Measurements from ENCODE around the gene PDCD10. TPM values are rescaled to one million over a fixed set of nuclear protein-coding genes. Genes with fewer than 3 reads are reported as not detected.

Gene PDCD10
- total RNA-seq, 1 donor from 2014 or later = 79.7 TPM

- no peak for DNase-seq (ENCODE audit: low read depth)
- H3K4me3 ChIP-seq (ENCODE audit: low read depth, low read length) = no peak overlapping the region
- TF ChIP-seq CTCF (conservative IDR thresholded peaks at IDR 0.05; ENCODE audit: low read depth, low read length) = no peak
Observed at GRCh38 chr3:167772992-167773391, 38.3 kb upstream of the PDCD10 start.

DNA sequence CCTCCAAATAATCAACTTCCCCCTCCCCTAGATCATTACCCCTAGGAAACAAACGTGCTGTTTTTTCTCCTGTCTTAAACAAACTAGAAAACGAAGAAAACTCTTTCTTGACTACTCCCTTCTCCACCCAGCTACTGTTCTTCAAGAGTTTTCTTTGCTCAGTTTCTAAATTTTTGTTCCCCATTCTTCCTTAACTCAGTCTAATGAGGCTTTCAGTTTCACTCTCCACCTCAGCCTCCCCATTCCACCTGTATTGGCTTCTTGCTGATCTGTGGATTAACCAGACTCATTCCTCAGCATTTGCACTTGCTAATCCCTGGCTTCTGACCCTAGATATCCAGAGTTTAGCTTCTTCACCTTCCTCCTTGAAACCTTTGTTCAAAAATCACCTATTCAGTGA is 27.6 kb upstream of the PDCD10 start:
- no peak for DNase-seq (ENCODE audit: low read depth)
- H3K4me3 ChIP-seq (ENCODE audit: low read depth, low read length) = no peak overlapping the region
- TF ChIP-seq CTCF (conservative IDR thresholded peaks at IDR 0.05; ENCODE audit: low read depth, low read length) = no peak

GRCh38 chr3:167761302-167761701 is 26.6 kb upstream of the PDCD10 start:
- no peak for DNase-seq (ENCODE audit: low read depth)
- H3K4me3 ChIP-seq (ENCODE audit: low read depth, low read length) = no peak overlapping the region
- no peak for TF ChIP-seq CTCF (conservative IDR thresholded peaks at IDR 0.05; ENCODE audit: low read depth, low read length)

DNA sequence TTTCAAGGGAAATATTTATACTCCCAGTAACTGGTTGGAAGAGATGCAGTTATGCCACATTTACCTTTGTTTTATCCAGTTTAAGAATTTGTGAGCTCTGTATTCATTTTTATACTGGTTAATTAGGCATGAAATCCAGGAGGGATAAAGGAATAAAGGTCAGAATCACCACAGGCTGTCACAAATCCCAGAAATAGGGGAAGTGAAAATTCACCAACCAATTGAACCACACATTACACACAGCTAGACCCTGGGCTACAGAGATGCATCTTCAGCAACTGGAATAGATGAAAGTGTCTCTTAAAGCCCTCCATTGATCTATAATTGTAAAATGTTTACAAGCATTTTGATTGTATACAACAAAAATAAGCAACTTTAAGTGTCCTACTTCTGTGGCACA is 19.4 kb upstream of the PDCD10 start:
- no peak for DNase-seq (ENCODE audit: low read depth)
- no peak for TF ChIP-seq CTCF (conservative IDR thresholded peaks at IDR 0.05; ENCODE audit: low read depth, low read length)

GRCh38 chr3:167750272-167750971 is 15.7 kb upstream of the PDCD10 start:
- no peak for TF ChIP-seq CTCF (conservative IDR thresholded peaks at IDR 0.05; ENCODE audit: low read depth, low read length)
- H3K4me3 ChIP-seq (ENCODE audit: low read depth, low read length) = no peak overlapping the region
- no peak for DNase-seq (ENCODE audit: low read depth)

More for the DNA sequence above, 19.4 kb upstream of the PDCD10 start:
- H3K4me3 ChIP-seq (ENCODE audit: low read depth, low read length) = no peak overlapping the region

DNA sequence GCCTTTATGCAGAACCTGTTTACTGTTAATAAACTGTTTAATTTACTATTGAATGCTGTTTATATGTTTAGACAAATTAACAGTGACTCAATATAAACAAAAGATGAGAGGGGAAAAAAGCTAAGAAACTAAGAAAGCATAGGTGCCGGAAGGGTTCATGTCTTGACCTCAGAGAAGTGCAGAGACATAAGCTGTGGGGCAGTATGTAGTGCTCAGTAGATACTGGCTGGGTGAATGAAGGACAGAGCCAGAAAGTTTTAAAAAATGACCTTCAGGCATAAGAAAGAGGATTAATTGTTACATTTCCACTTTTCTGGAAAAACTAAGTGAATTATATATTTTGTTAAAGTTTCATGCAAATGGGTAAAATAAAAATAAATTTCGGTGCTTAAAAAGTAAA is 15.0 kb upstream of the PDCD10 start:
- H3K4me3 ChIP-seq (ENCODE audit: low read depth, low read length) = no peak overlapping the region
- TF ChIP-seq CTCF (conservative IDR thresholded peaks at IDR 0.05; ENCODE audit: low read depth, low read length) = no peak

DNA sequence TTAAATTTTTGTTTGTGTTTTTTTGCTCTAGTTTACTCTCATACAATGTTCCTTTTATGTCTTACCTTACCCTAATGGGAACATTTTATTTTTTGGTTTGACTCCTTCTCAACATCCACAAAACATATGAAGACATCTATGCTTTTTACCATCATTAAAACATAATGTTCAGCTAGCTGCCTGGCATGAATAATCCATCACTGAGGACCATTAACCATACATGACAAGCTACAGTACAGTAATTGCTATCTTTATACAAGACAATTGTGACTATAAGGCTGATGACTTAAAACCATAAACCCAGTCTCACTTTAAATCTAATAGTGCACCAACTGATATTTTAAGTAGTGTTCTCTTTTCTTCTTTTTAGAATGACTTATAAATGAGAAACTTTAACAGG is 14.5 kb upstream of the PDCD10 start:
- no peak for TF ChIP-seq CTCF (conservative IDR thresholded peaks at IDR 0.05; ENCODE audit: low read depth, low read length)
- DNase-seq (ENCODE audit: low read depth) = no peak
- H3K4me3 ChIP-seq (ENCODE audit: low read depth, low read length) = no peak overlapping the region

More for the DNA sequence above, 15.0 kb upstream of the PDCD10 start:
- no peak for DNase-seq (ENCODE audit: low read depth)

All from epithelial cell of proximal tubule (primary cell).